ENCODE data around the gene OR5K1. TPM values are rescaled to one million over a fixed set of nuclear protein-coding genes. Genes with fewer than 3 reads are reported as not detected.

The OR5K1 gene
- polyA plus RNA-seq (2013, experiment 1 of 2): not detected
- polyA plus RNA-seq (2013, experiment 2 of 2): not detected

GRCh38 chr3:98462901-98463300 lies at the start of gene OR5K1:
OR5K1 (plus strand) TSS chr3:98463201; CDS start chr3:98469577, 6,376 bp downstream.
- H3K27me3 ChIP-seq (ENCODE audit: control insufficient read depth in 3 of 3, insufficient read depth in 3 of 3, low read depth in 1 of 3, low read length in 3 of 3): no peaks in the 10 kb centered on the region
- H2BK15ac ChIP-seq (ENCODE audit: low read length): no peak within 1 kb of the TSS
- no peak within 1 kb of the TSS for H3K4ac ChIP-seq (ENCODE audit: low read length)
- no peak within 1 kb of the TSS for H3K4me3 ChIP-seq (ENCODE audit: low read length in 2 of 2)
- H3K18ac ChIP-seq (ENCODE audit: low read length): no peak within 1 kb of the TSS
- no peak within 1 kb of the TSS for H3K27ac ChIP-seq (replicated peaks; ENCODE audit: low read length)
- H3K9ac ChIP-seq (ENCODE audit: low read depth, low read length, poor library complexity): no peak within 1 kb of the TSS
- DNase-seq (ENCODE audit: low spot score): no peak
- no peak within 1 kb of the TSS for H2BK12ac ChIP-seq (ENCODE audit: low read length)
- no peak within 1 kb of the TSS for H4K8ac ChIP-seq (ENCODE audit: low read depth, low read length)
- H2BK5ac ChIP-seq (ENCODE audit: low read length): no peak within 1 kb of the TSS
- H2BK120ac ChIP-seq (ENCODE audit: low read depth, low read length): no peak within 1 kb of the TSS
- no peak within 1 kb of the TSS for H3K4me2 ChIP-seq (ENCODE audit: insufficient read depth, low read length, poor library complexity, severe bottlenecking)
- no peaks in the 10 kb centered on the region for H3K4me1 ChIP-seq (ENCODE audit: control insufficient read depth in 2 of 2, insufficient read depth in 1 of 2, low read depth in 1 of 2, low read length in 2 of 2)
- H3K9me3 ChIP-seq (replicated peaks in 1 of 2; ENCODE audit: control insufficient read depth in 2 of 2, insufficient read depth in 1 of 2, low read depth in 1 of 2, low read length in 2 of 2): no peaks in the 10 kb centered on the region
- H3K79me1 ChIP-seq (ENCODE audit: low read depth, low read length): no peaks in the 10 kb centered on the region
- H3K36me3 ChIP-seq (replicated peaks in 1 of 2; ENCODE audit: control insufficient read depth in 2 of 2, insufficient read depth in 2 of 2, low read length in 2 of 2): no peaks in the 10 kb centered on the region
- H3K23ac ChIP-seq (ENCODE audit: low read depth, low read length, poor library complexity): no peak within 1 kb of the TSS
- H4K91ac ChIP-seq (ENCODE audit: low read depth, low read length, poor library complexity): no peak within 1 kb of the TSS
- WGBS, 2 donors (ENCODE audit: extremely low coverage in 2 of 2, insufficient read length in 2 of 2, insufficient replicate concordance in 1 of 2): no CpG with 5 or more reads among the region's 1 CpG
- H2AFZ ChIP-seq (ENCODE audit: low read length): no peak within 1 kb of the TSS
- no peak within 1 kb of the TSS for H3K14ac ChIP-seq (ENCODE audit: low read length)
- no peak within 1 kb of the TSS for H2AK5ac ChIP-seq (ENCODE audit: low read depth, low read length)

- Histone ChIP-seq H3K36me3 (replicated peaks in 1 of 2; ENCODE audit: control insufficient read depth in 2 of 2, insufficient read depth in 2 of 2, low read length in 2 of 2) (no peaks in the 10 kb centered on the region), H3K14ac (ENCODE audit: low read length) (no peak overlapping the region), H3K9ac (ENCODE audit: low read depth, low read length, poor library complexity) (no peak overlapping the region), H3K27ac (replicated peaks; ENCODE audit: low read length) (no peak overlapping the region), H3K23ac (ENCODE audit: low read depth, low read length, poor library complexity) (no peak overlapping the region), H3K4me3 (ENCODE audit: low read length in 2 of 2) (no peak overlapping the region), H3K18ac (ENCODE audit: low read length) (no peak overlapping the region), H2BK5ac (ENCODE audit: low read length) (no peak overlapping the region), H2AK5ac (ENCODE audit: low read depth, low read length) (no peak overlapping the region), H3K27me3 (ENCODE audit: control insufficient read depth in 3 of 3, insufficient read depth in 3 of 3, low read depth in 1 of 3, low read length in 3 of 3) (no peaks in the 10 kb centered on the region), H3K4me2 (ENCODE audit: insufficient read depth, low read length, poor library complexity, severe bottlenecking) (no peak overlapping the region), H3K79me1 (ENCODE audit: low read depth, low read length) (no peaks in the 10 kb centered on the region), H2BK15ac (ENCODE audit: low read length) (no peak overlapping the region), H2BK12ac (ENCODE audit: low read length) (no peak overlapping the region), H3K4ac (ENCODE audit: low read length) (no peak overlapping the region), H2BK120ac (ENCODE audit: low read depth, low read length) (no peak overlapping the region), H3K9me3 (replicated peaks in 1 of 2; ENCODE audit: control insufficient read depth in 2 of 2, insufficient read depth in 1 of 2, low read depth in 1 of 2, low read length in 2 of 2) (peaks cover 0 to 2% of the 10 kb centered on the region in 2 donors), H2AFZ (ENCODE audit: low read length) (no peak overlapping the region), H3K4me1 (ENCODE audit: control insufficient read depth in 2 of 2, insufficient read depth in 1 of 2, low read depth in 1 of 2, low read length in 2 of 2) (no peaks in the 10 kb centered on the region), H4K8ac (ENCODE audit: low read depth, low read length) (no peak overlapping the region), H4K91ac (ENCODE audit: low read depth, low read length, poor library complexity) (no peak overlapping the region)
- DNase-seq (ENCODE audit: low spot score): no peak
These were observed 30.4 kb upstream of the OR5K1 start for GRCh38 chr3:98432575-98432974.

DNA sequence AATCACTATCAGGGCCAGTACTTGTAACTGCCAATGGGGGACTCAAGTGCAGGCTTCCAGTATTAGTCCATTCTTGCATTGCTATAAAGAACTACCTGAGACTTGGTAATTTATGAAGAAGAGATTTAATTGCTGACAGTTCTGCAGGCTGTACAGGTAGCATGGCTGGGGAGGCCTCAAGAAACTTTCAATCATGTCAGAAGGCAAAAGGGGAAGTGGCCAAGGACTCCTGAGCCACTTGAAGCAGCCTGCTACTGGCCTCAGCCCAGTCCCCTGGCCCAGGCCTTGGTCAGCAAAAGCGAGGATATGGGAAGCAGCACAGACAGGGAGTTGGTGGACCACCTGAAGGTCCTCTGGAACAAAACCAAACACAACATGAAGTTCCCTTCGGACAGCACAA lies 29.2 kb upstream of the OR5K1 start:
- no peak overlapping the region for H2BK15ac ChIP-seq (ENCODE audit: low read length)
- no peak overlapping the region for H3K4me3 ChIP-seq (ENCODE audit: low read length in 2 of 2)
- no peak overlapping the region for H3K18ac ChIP-seq (ENCODE audit: low read length)
- H4K91ac ChIP-seq (ENCODE audit: low read depth, low read length, poor library complexity): no peak overlapping the region
- H2BK5ac ChIP-seq (ENCODE audit: low read length): no peak overlapping the region
- no peak overlapping the region for H3K4me2 ChIP-seq (ENCODE audit: insufficient read depth, low read length, poor library complexity, severe bottlenecking)
- H2BK12ac ChIP-seq (ENCODE audit: low read length): no peak overlapping the region
- H3K9me3 ChIP-seq (replicated peaks in 1 of 2; ENCODE audit: control insufficient read depth in 2 of 2, insufficient read depth in 1 of 2, low read depth in 1 of 2, low read length in 2 of 2): no peaks in the 10 kb centered on the region
- H3K36me3 ChIP-seq (replicated peaks in 1 of 2; ENCODE audit: control insufficient read depth in 2 of 2, insufficient read depth in 2 of 2, low read length in 2 of 2): no peaks in the 10 kb centered on the region
- H2AK5ac ChIP-seq (ENCODE audit: low read depth, low read length): no peak overlapping the region
- H3K14ac ChIP-seq (ENCODE audit: low read length): no peak overlapping the region
- H3K4me1 ChIP-seq (ENCODE audit: control insufficient read depth in 2 of 2, insufficient read depth in 1 of 2, low read depth in 1 of 2, low read length in 2 of 2): no peaks in the 10 kb centered on the region
- H3K23ac ChIP-seq (ENCODE audit: low read depth, low read length, poor library complexity): no peak overlapping the region
- H4K8ac ChIP-seq (ENCODE audit: low read depth, low read length): no peak overlapping the region
- H3K27me3 ChIP-seq (ENCODE audit: control insufficient read depth in 3 of 3, insufficient read depth in 3 of 3, low read depth in 1 of 3, low read length in 3 of 3): no peaks in the 10 kb centered on the region
- H3K4ac ChIP-seq (ENCODE audit: low read length): no peak overlapping the region
- no peak overlapping the region for H2BK120ac ChIP-seq (ENCODE audit: low read depth, low read length)
- WGBS, 2 donors (ENCODE audit: extremely low coverage in 2 of 2, insufficient read length in 2 of 2, insufficient replicate concordance in 1 of 2): no CpG with 5 or more reads among the region's 2 CpGs
- DNase-seq (ENCODE audit: low spot score): no peak
- no peak overlapping the region for H3K27ac ChIP-seq (replicated peaks; ENCODE audit: low read length)
- no peak overlapping the region for H2AFZ ChIP-seq (ENCODE audit: low read length)
- H3K9ac ChIP-seq (ENCODE audit: low read depth, low read length, poor library complexity): no peak overlapping the region
- no peaks in the 10 kb centered on the region for H3K79me1 ChIP-seq (ENCODE audit: low read depth, low read length)

GRCh38 chr3:98434412-98434811 lies 28.6 kb upstream of the OR5K1 start:
- no peak overlapping the region for H3K4ac ChIP-seq (ENCODE audit: low read length)
- H3K36me3 ChIP-seq (replicated peaks in 1 of 2; ENCODE audit: control insufficient read depth in 2 of 2, insufficient read depth in 2 of 2, low read length in 2 of 2): no peaks in the 10 kb centered on the region
- no peak overlapping the region for H3K18ac ChIP-seq (ENCODE audit: low read length)
- H3K4me3 ChIP-seq (ENCODE audit: low read length in 2 of 2): no peak overlapping the region
- H3K9me3 ChIP-seq (replicated peaks in 1 of 2; ENCODE audit: control insufficient read depth in 2 of 2, insufficient read depth in 1 of 2, low read depth in 1 of 2, low read length in 2 of 2): no peaks in the 10 kb centered on the region
- H3K27me3 ChIP-seq (ENCODE audit: control insufficient read depth in 3 of 3, insufficient read depth in 3 of 3, low read depth in 1 of 3, low read length in 3 of 3): no peaks in the 10 kb centered on the region
- no CpG with 5 or more reads among the region's 4 CpGs for WGBS, 2 donors (ENCODE audit: extremely low coverage in 2 of 2, insufficient read length in 2 of 2, insufficient replicate concordance in 1 of 2)
- no peak overlapping the region for H4K8ac ChIP-seq (ENCODE audit: low read depth, low read length)
- no peaks in the 10 kb centered on the region for H3K79me1 ChIP-seq (ENCODE audit: low read depth, low read length)
- no peak overlapping the region for H2BK15ac ChIP-seq (ENCODE audit: low read length)
- no peak overlapping the region for H3K14ac ChIP-seq (ENCODE audit: low read length)
- H2BK120ac ChIP-seq (ENCODE audit: low read depth, low read length): no peak overlapping the region
- H3K4me1 ChIP-seq (ENCODE audit: control insufficient read depth in 2 of 2, insufficient read depth in 1 of 2, low read depth in 1 of 2, low read length in 2 of 2): no peaks in the 10 kb centered on the region
- DNase-seq (ENCODE audit: low spot score): no peak
- no peak overlapping the region for H2AK5ac ChIP-seq (ENCODE audit: low read depth, low read length)
- H4K91ac ChIP-seq (ENCODE audit: low read depth, low read length, poor library complexity): no peak overlapping the region
- no peak overlapping the region for H2AFZ ChIP-seq (ENCODE audit: low read length)
- H3K27ac ChIP-seq (replicated peaks; ENCODE audit: low read length): no peak overlapping the region
- no peak overlapping the region for H3K4me2 ChIP-seq (ENCODE audit: insufficient read depth, low read length, poor library complexity, severe bottlenecking)
- H3K23ac ChIP-seq (ENCODE audit: low read depth, low read length, poor library complexity): no peak overlapping the region
- H3K9ac ChIP-seq (ENCODE audit: low read depth, low read length, poor library complexity): no peak overlapping the region
- no peak overlapping the region for H2BK5ac ChIP-seq (ENCODE audit: low read length)
- no peak overlapping the region for H2BK12ac ChIP-seq (ENCODE audit: low read length)

Measured in neuronal stem cell (in vitro differentiated cells).